RPMI8226 (cell line): ENCODE measurements around the gene LHPP.
"Not testable (repeated sequence)": the region's sequence is repeated elsewhere in the genome, so short reads cannot be mapped to it uniquely, and the experiment has no call there.

Source experiments
- DNase-seq: peaks from one replicate; pipeline ENCODE4 v3.0.0-alpha.2; 2015

Gene LHPP

GRCh38 chr10:124598196-124598595 is 136.6 kb downstream of the LHPP start:
- no peak for DNase-seq

- no peak for DNase-seq
Measured at GRCh38 chr10:124598773-124599587, 137.4 kb downstream of the LHPP start.

- DNase-seq: no peak
Measured at GRCh38 chr10:124599588-124600050, 138.0 kb downstream of the LHPP start.

GRCh38 chr10:124600051-124600880 is 138.6 kb downstream of the LHPP start:
- no peak for DNase-seq

- DNase-seq: no peak
Measured at GRCh38 chr10:124601016-124601415, 139.4 kb downstream of the LHPP start.

- DNase-seq: no peak
Measured at GRCh38 chr10:124601431-124602120, 140.0 kb downstream of the LHPP start.

GRCh38 chr10:124602121-124602561 is 140.5 kb downstream of the LHPP start:
- DNase-seq: no peak

- no peak for DNase-seq
Measured at GRCh38 chr10:124602646-124603365, 141.2 kb downstream of the LHPP start.

- DNase-seq: no peak
Measured at GRCh38 chr10:124603376-124604213, 142.0 kb downstream of the LHPP start.

- no peak for DNase-seq
Measured at GRCh38 chr10:124604214-124605000, 142.8 kb downstream of the LHPP start.

- no peak for DNase-seq
Measured at GRCh38 chr10:124605001-124605370, 143.4 kb downstream of the LHPP start.

- no peak for DNase-seq
Measured at GRCh38 chr10:124605481-124605855, 143.8 kb downstream of the LHPP start.

- no peak for DNase-seq
Measured at GRCh38 chr10:124605856-124606812, 144.5 kb downstream of the LHPP start.

- DNase-seq: no peak
Measured at GRCh38 chr10:124606822-124607221, 145.2 kb downstream of the LHPP start.

GRCh38 chr10:124607693-124608092 is 146.1 kb downstream of the LHPP start:
- DNase-seq: no peak

- no peak for DNase-seq
Measured at GRCh38 chr10:124608093-124608721, 146.6 kb downstream of the LHPP start.

GRCh38 chr10:124609698-124610097 is 148.1 kb downstream of the LHPP start:
- DNase-seq: no peak

GRCh38 chr10:124610186-124610585 is 148.6 kb downstream of the LHPP start:
- DNase-seq: not testable (repeated sequence)

GRCh38 chr10:124610851-124611250 is 149.2 kb downstream of the LHPP start:
- DNase-seq: not testable (repeated sequence)
